Karpas-422 (cell line): ENCODE measurements around the gene EML6. TPM values are rescaled to one million over a fixed set of nuclear protein-coding genes. Genes with fewer than 3 reads are reported as not detected.
A peak's percentile ranks its signal among the peaks of the same experiment; 100 is the strongest.

Experiments
- DNase-seq: peaks from one replicate; pipeline ENCODE4 v3.0.0-alpha.2; 2015
- H2AFZ ChIP-seq: fragments of 200-600 bp; sonication (generic); 2 replicates; pipeline ENCODE4 v1.6.1; 2014; ENCODE audit warnings: antibody characterized with exemption, low read length, mixed read lengths
- H3K27ac ChIP-seq: fragments of 200-600 bp; sonication (generic); 2 replicates; pipeline ENCODE4 v1.5.1; 2014; ENCODE audit warnings: mild to moderate bottlenecking, low read length, moderate library complexity
- H3K27me3 ChIP-seq: fragments of 200-600 bp; sonication (generic); 2 replicates; pipeline ENCODE4 v1.6.1; 2014; ENCODE audit warnings: low read length, mixed read lengths
- H3K36me3 ChIP-seq: fragments of 200-600 bp; sonication (generic); 2 replicates; pipeline ENCODE4 v1.6.1; 2014; ENCODE audit warnings: low read length, mixed read lengths; ENCODE audit not compliant: insufficient read depth
- H3K4me1 ChIP-seq: fragments of 200-600 bp; sonication (generic); 2 replicates; pipeline ENCODE4 v1.6.1; 2014; ENCODE audit warnings: mild to moderate bottlenecking, low read length, mixed read lengths
- H3K4me2 ChIP-seq: fragments of 200-600 bp; sonication (generic); 2 replicates; pipeline ENCODE4 v1.6.1; 2014; ENCODE audit warnings: low read length, low read depth, mild to moderate bottlenecking; ENCODE audit not compliant: poor library complexity, severe bottlenecking
- H3K4me3 ChIP-seq: fragments of 200-600 bp; sonication (generic); 2 replicates; pipeline ENCODE4 v1.5.1; 2014; ENCODE audit warnings: mild to moderate bottlenecking, antibody characterized with exemption, low read length, mixed read lengths
- H3K79me2 ChIP-seq: fragments of 200-600 bp; sonication (generic); 2 replicates; pipeline ENCODE4 v1.6.1; 2014; ENCODE audit warnings: mild to moderate bottlenecking, low read length, mixed read lengths
- H3K9ac ChIP-seq: fragments of 200-600 bp; sonication (generic); 2 replicates; pipeline ENCODE4 v1.6.0; 2014; ENCODE audit warnings: low read length
- H3K9me2 ChIP-seq: fragments of 200-600 bp; sonication (generic), shearing (Covaris generic); replicated peaks from 2 replicates; pipeline ENCODE4 v1.6.0; 2014; ENCODE audit warnings: mild to moderate bottlenecking, low read length, moderate library complexity; ENCODE audit not compliant: insufficient read depth
- H3K9me3 ChIP-seq: fragments of 300-700, 200-600 bp; sonication (generic); 2 replicates; pipeline ENCODE4 v1.6.1; 2014; ENCODE audit warnings: low read length, mixed read lengths
- H4K20me1 ChIP-seq: fragments of 200-600 bp; sonication (generic); 2 replicates; pipeline ENCODE4 v1.6.1; 2014; ENCODE audit warnings: mild to moderate bottlenecking, antibody characterized with exemption, low read length, low read depth; ENCODE audit not compliant: insufficient read depth
- total RNA-seq: library from RNA; depleted of rRNA; stranded (reverse); fragments of >200 nt; shearing (Covaris generic); gene quantifications from 2 replicates; pipeline ENCODE4 v1.2.3, GENCODE V29; 2014; ENCODE audit warnings: low replicate concordance

EML6 gene
- total RNA-seq, 1 experiment from 2014 or later, result 187 TPM

- no peaks in the 10 kb centered on the region for H3K9me2 ChIP-seq
- H3K4me3 ChIP-seq, result no peak overlapping the region
- H3K9ac ChIP-seq, result no peak overlapping the region
- no peak overlapping the region for H3K4me2 ChIP-seq
- no peaks in the 10 kb centered on the region for H3K9me3 ChIP-seq
- H2AFZ ChIP-seq, result no peak overlapping the region
- no peaks in the 10 kb centered on the region for H4K20me1 ChIP-seq
- DNase-seq, result no peak
- H3K36me3 ChIP-seq, result peaks cover 78% of the 10 kb centered on the region
- H3K27me3 ChIP-seq, result no peaks in the 10 kb centered on the region
- peaks cover 53% of the 10 kb centered on the region for H3K4me1 ChIP-seq
- no peak overlapping the region for H3K27ac ChIP-seq
- H3K79me2 ChIP-seq, result no peaks in the 10 kb centered on the region
Measured at GRCh38 chr2:54862742-54863141, 139.3 kb downstream of the EML6 start.

- H3K9ac ChIP-seq, result no peak overlapping the region
- H3K4me3 ChIP-seq, result no peak overlapping the region
- no peak overlapping the region for H3K27ac ChIP-seq
- H3K36me3 ChIP-seq, result peaks cover 78% of the 10 kb centered on the region
- H2AFZ ChIP-seq, result no peak overlapping the region
- H3K4me1 ChIP-seq, result peaks cover 54% of the 10 kb centered on the region
- H3K4me2 ChIP-seq, result no peak overlapping the region
- H3K9me3 ChIP-seq, result no peaks in the 10 kb centered on the region
- H3K9me2 ChIP-seq, result no peaks in the 10 kb centered on the region
- no peak for DNase-seq
- H3K79me2 ChIP-seq, result no peaks in the 10 kb centered on the region; the same call in 1 of the 2 replicates
- no peaks in the 10 kb centered on the region for H4K20me1 ChIP-seq
- H3K27me3 ChIP-seq, result no peaks in the 10 kb centered on the region
Measured at GRCh38 chr2:54863660-54864059, 140.2 kb downstream of the EML6 start.

GRCh38 chr2:54864096-54864495, 140.6 kb downstream of the EML6 start:
- Histone ChIP-seq H3K9me2 (no peaks in the 10 kb centered on the region), H3K36me3 (peaks cover 78% of the 10 kb centered on the region), H3K27me3 (no peaks in the 10 kb centered on the region)

GRCh38 chr2:54864727-54865126, 141.3 kb downstream of the EML6 start:
- H3K36me3 ChIP-seq, result peaks cover 77% of the 10 kb centered on the region
- H3K27ac ChIP-seq, result no peak overlapping the region; the same call in 1 of the 2 replicates

More at GRCh38 chr2:54864096-54864495, 140.6 kb downstream of the EML6 start:
- DNase-seq, result no peak
- Histone ChIP-seq H3K9ac (no peak overlapping the region), H3K27ac (no peak overlapping the region; the same call in 1 of the 2 replicates), H3K9me3 (no peaks in the 10 kb centered on the region), H3K4me3 (no peak overlapping the region), H2AFZ (no peak overlapping the region), H3K4me1 (peaks cover 54% of the 10 kb centered on the region), H3K79me2 (no peaks in the 10 kb centered on the region; the same call in 1 of the 2 replicates), H3K4me2 (no peak overlapping the region), H4K20me1 (no peaks in the 10 kb centered on the region)

GRCh38 chr2:54866179-54866578, 142.7 kb downstream of the EML6 start:
- Histone ChIP-seq H3K79me2 (no peaks in the 10 kb centered on the region; the same call in 1 of the 2 replicates), H3K9me2 (no peaks in the 10 kb centered on the region), H3K9me3 (no peaks in the 10 kb centered on the region), H3K9ac (0 out of 2 replicates have a peak overlapping the region, but pooled peaks have one; percentile 15), H4K20me1 (no peaks in the 10 kb centered on the region), H3K4me3 (no peak overlapping the region), H2AFZ (no peak overlapping the region), H3K4me1 (peaks cover 54% of the 10 kb centered on the region), H3K36me3 (peaks cover 75% of the 10 kb centered on the region), H3K4me2 (peak overlapping the region; percentile 59), H3K27me3 (no peaks in the 10 kb centered on the region), H3K27ac (peak overlapping the region; percentile 89)
- no peak for DNase-seq

More at GRCh38 chr2:54864727-54865126, 141.3 kb downstream of the EML6 start:
- no peaks in the 10 kb centered on the region for H3K27me3 ChIP-seq
- no peaks in the 10 kb centered on the region for H3K9me3 ChIP-seq
- H2AFZ ChIP-seq, result no peak overlapping the region
- peaks cover 54% of the 10 kb centered on the region for H3K4me1 ChIP-seq
- H3K9me2 ChIP-seq, result no peaks in the 10 kb centered on the region
- no peak overlapping the region for H3K4me2 ChIP-seq
- no peak for DNase-seq
- no peaks in the 10 kb centered on the region for H4K20me1 ChIP-seq
- H3K4me3 ChIP-seq, result no peak overlapping the region
- no peak overlapping the region for H3K9ac ChIP-seq
- H3K79me2 ChIP-seq, result no peaks in the 10 kb centered on the region; the same call in 1 of the 2 replicates

- Histone ChIP-seq H3K9ac (peak overlapping the region; percentile 50), H3K27me3 (no peaks in the 10 kb centered on the region), H3K27ac (peak overlapping the region; percentile 89), H3K36me3 (peaks cover 75% of the 10 kb centered on the region), H3K79me2 (no peaks in the 10 kb centered on the region; the same call in 1 of the 2 replicates), H3K9me2 (no peaks in the 10 kb centered on the region), H2AFZ (no peak overlapping the region), H3K9me3 (no peaks in the 10 kb centered on the region), H3K4me1 (peaks cover 54% of the 10 kb centered on the region), H4K20me1 (no peaks in the 10 kb centered on the region), H3K4me2 (peak overlapping the region; percentile 59), H3K4me3 (peak overlapping the region; percentile 42; the same call in 1 of the 2 replicates)
- DNase-seq, result peak; percentile 77
Measured at GRCh38 chr2:54866868-54867267, 143.4 kb downstream of the EML6 start.

GRCh38 chr2:54867457-54867856, 144.0 kb downstream of the EML6 start:
- H3K27ac ChIP-seq, result peak overlapping the region; percentile 89
- no peaks in the 10 kb centered on the region for H3K27me3 ChIP-seq
- no peak overlapping the region for H3K4me3 ChIP-seq
- H3K4me2 ChIP-seq, result peak overlapping the region; percentile 59
- no peaks in the 10 kb centered on the region for H4K20me1 ChIP-seq
- no peak overlapping the region for H2AFZ ChIP-seq
- no peaks in the 10 kb centered on the region for H3K9me3 ChIP-seq
- H3K9me2 ChIP-seq, result no peaks in the 10 kb centered on the region
- DNase-seq, result no peak
- peak overlapping the region; percentile 26; the same call in 1 of the 2 replicates for H3K9ac ChIP-seq
- H3K4me1 ChIP-seq, result peaks cover 54% of the 10 kb centered on the region
- H3K79me2 ChIP-seq, result no peaks in the 10 kb centered on the region; the same call in 1 of the 2 replicates
- peaks cover 74% of the 10 kb centered on the region for H3K36me3 ChIP-seq

GRCh38 chr2:54871457-54872107, 148.1 kb downstream of the EML6 start:
- Histone ChIP-seq H3K9me3 (no peaks in the 10 kb centered on the region), H3K9me2 (no peaks in the 10 kb centered on the region), H2AFZ (no peak overlapping the region), H3K9ac (no peak overlapping the region), H3K27ac (no peak overlapping the region), H3K4me2 (no peak overlapping the region), H3K79me2 (no peaks in the 10 kb centered on the region; the same call in 1 of the 2 replicates), H3K4me3 (no peak overlapping the region), H3K36me3 (peaks cover 75% of the 10 kb centered on the region), H4K20me1 (no peaks in the 10 kb centered on the region), H3K4me1 (peaks cover 13% of the 10 kb centered on the region), H3K27me3 (no peaks in the 10 kb centered on the region)
- no peak for DNase-seq
